Measurements from ENCODE around the gene KIN. TPM values are rescaled to one million over a fixed set of nuclear protein-coding genes. Genes with fewer than 3 reads are reported as not detected.
A peak's percentile ranks its signal among the peaks of the same experiment; 100 is the strongest.

KIN gene
- polyA plus RNA-seq, 1 of the 3 experiments (the other 2 are of a cell fraction): 3.2 TPM

GRCh38 chr10:7795605-7796004 lies 7.8 kb upstream of the KIN start:
- H3F3A ChIP-seq (replicated peaks; ENCODE audit: insufficient read depth): peaks cover 41% of the 10 kb centered on the region
- no peak overlapping the region for H2AFZ ChIP-seq (ENCODE audit: low read depth)
- peaks cover under 1 to 19% of the 10 kb centered on the region in 2 experiments for H3K4me1 ChIP-seq (ENCODE audit: control insufficient read depth in 1 of 2, insufficient read depth in 2 of 2, low read depth in 1 of 2, low read length in 1 of 2)
- H3K36me3 ChIP-seq (replicated peaks in 1 of 2; ENCODE audit: control insufficient read depth in 1 of 2, insufficient read depth in 2 of 2, low read length in 1 of 2): peaks cover 39 to 47% of the 10 kb centered on the region in 2 experiments
- H3K27ac ChIP-seq (ENCODE audit: low read depth in 2 of 2, low read length in 1 of 2): no peak overlapping the region
- 89% methylated on average over 4 of the region's 4 CpGs for WGBS (ENCODE audit: low lambda C conversion rate)
- H4K20me1 ChIP-seq (ENCODE audit: insufficient read depth): peaks cover 47% of the 10 kb centered on the region
- CTCF ChIA-PET: interaction anchor here (0.6 kb wide), 2 partner anchors 17 to 18 kb away, joined by 3 read pairs; no protein-coding TSS in a partner anchor
- DNase-seq: peak; percentile 20
- no peak overlapping the region for H3K4me2 ChIP-seq
- H3K9ac ChIP-seq: no peak overlapping the region
- no peak overlapping the region for H3K4me3 ChIP-seq (ENCODE audit: low read depth in 2 of 2, low read length in 1 of 2)
- H3K79me2 ChIP-seq (ENCODE audit: insufficient read depth): peaks cover 85% of the 10 kb centered on the region
- no peaks in the 10 kb centered on the region for H3K9me2 ChIP-seq
- TF ChIP-seq NRF1 (IDR thresholded peaks at IDR 0.05; ENCODE audit: low read depth, low read length) (no peak), IRF3 (IDR thresholded peaks at IDR 0.05; ENCODE audit: low read depth, low read length) (no peak)
- TF ChIP-seq, protein P1, sequence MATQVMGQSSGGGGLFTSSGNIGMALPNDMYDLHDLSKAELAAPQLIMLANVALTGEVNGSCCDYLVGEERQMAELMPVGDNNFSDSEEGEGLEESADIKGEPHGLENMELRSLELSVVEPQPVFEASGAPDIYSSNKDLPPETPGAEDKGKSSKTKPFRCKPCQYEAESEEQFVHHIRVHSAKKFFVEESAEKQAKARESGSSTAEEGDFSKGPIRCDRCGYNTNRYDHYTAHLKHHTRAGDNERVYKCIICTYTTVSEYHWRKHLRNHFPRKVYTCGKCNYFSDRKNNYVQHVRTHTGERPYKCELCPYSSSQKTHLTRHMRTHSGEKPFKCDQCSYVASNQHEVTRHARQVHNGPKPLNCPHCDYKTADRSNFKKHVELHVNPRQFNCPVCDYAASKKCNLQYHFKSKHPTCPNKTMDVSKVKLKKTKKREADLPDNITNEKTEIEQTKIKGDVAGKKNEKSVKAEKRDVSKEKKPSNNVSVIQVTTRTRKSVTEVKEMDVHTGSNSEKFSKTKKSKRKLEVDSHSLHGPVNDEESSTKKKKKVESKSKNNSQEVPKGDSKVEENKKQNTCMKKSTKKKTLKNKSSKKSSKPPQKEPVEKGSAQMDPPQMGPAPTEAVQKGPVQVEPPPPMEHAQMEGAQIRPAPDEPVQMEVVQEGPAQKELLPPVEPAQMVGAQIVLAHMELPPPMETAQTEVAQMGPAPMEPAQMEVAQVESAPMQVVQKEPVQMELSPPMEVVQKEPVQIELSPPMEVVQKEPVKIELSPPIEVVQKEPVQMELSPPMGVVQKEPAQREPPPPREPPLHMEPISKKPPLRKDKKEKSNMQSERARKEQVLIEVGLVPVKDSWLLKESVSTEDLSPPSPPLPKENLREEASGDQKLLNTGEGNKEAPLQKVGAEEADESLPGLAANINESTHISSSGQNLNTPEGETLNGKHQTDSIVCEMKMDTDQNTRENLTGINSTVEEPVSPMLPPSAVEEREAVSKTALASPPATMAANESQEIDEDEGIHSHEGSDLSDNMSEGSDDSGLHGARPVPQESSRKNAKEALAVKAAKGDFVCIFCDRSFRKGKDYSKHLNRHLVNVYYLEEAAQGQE (IDR thresholded peaks at IDR 0.05; ENCODE audit: low read depth, low read length): no peak
- POLR2A ChIA-PET: no interaction called here
- no peaks in the 10 kb centered on the region for H3K9me3 ChIP-seq
- H3K27me3 ChIP-seq (ENCODE audit: insufficient read depth): no peaks in the 10 kb centered on the region

- peaks cover 41% of the 10 kb centered on the region for H3F3A ChIP-seq (replicated peaks; ENCODE audit: insufficient read depth)
- no peaks in the 10 kb centered on the region for H3K9me3 ChIP-seq
- DNase-seq: no peak
- H3K79me2 ChIP-seq (ENCODE audit: insufficient read depth): peaks cover 90% of the 10 kb centered on the region
- ChIA-PET POLR2A (no interaction called here), CTCF (no interaction called here)
- H3K4me3 ChIP-seq (ENCODE audit: low read depth in 2 of 2, low read length in 1 of 2): no peak overlapping the region
- H3K4me1 ChIP-seq (ENCODE audit: control insufficient read depth in 1 of 2, insufficient read depth in 2 of 2, low read depth in 1 of 2, low read length in 1 of 2): peaks cover 9 to 25% of the 10 kb centered on the region in 2 experiments
- 89% methylated on average over 4 of the region's 4 CpGs for WGBS (ENCODE audit: low lambda C conversion rate)
- no peak overlapping the region for H3K4me2 ChIP-seq
- H3K9me2 ChIP-seq: no peaks in the 10 kb centered on the region
- peaks cover 59% of the 10 kb centered on the region for H4K20me1 ChIP-seq (ENCODE audit: insufficient read depth)
- H2AFZ ChIP-seq (ENCODE audit: low read depth): no peak overlapping the region
- peaks cover 35 to 39% of the 10 kb centered on the region in 2 experiments for H3K36me3 ChIP-seq (replicated peaks in 1 of 2; ENCODE audit: control insufficient read depth in 1 of 2, insufficient read depth in 2 of 2, low read length in 1 of 2)
- no peak overlapping the region for H3K9ac ChIP-seq
- no peak overlapping the region; a peak in 1 of 4 replicates for H3K27ac ChIP-seq (ENCODE audit: low read depth in 2 of 2, low read length in 1 of 2)
- H3K27me3 ChIP-seq (ENCODE audit: insufficient read depth): no peaks in the 10 kb centered on the region
- TF ChIP-seq FOSL2 (IDR thresholded peaks at IDR 0.05; ENCODE audit: borderline replicate concordance, low read depth) (no peak), GABPA (IDR thresholded peaks at IDR 0.05; ENCODE audit: low read depth) (no peak), MXI1 (IDR thresholded peaks at IDR 0.05; ENCODE audit: low read depth, low read length) (no peak), RFX5 (IDR thresholded peaks at IDR 0.05; ENCODE audit: low read length) (no peak), CHD2 (IDR thresholded peaks at IDR 0.05; ENCODE audit: low read length, partially characterized antibody) (no peak), TAF1 (IDR thresholded peaks at IDR 0.05; ENCODE audit: borderline replicate concordance, low read depth, low read length) (no peak), GATA2 (CRISPR knock-in tag; IDR thresholded peaks at IDR 0.05) (no peak), TCF12 (IDR thresholded peaks at IDR 0.05) (no peak), USF1 (IDR thresholded peaks at IDR 0.05; ENCODE audit: borderline replicate concordance, low read depth) (no peak), JUND (IDR thresholded peaks at IDR 0.05) (no peak), RCOR1 (IDR thresholded peaks at IDR 0.05; ENCODE audit: low read length) (no peak), CTCF (IDR thresholded peaks at IDR 0.05) (no peak)
- TF ChIP-seq, protein P2, sequence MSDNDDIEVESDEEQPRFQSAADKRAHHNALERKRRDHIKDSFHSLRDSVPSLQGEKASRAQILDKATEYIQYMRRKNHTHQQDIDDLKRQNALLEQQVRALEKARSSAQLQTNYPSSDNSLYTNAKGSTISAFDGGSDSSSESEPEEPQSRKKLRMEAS (IDR thresholded peaks at IDR 0.05; ENCODE audit: low read depth): no peak
- TF ChIP-seq, protein P3, sequence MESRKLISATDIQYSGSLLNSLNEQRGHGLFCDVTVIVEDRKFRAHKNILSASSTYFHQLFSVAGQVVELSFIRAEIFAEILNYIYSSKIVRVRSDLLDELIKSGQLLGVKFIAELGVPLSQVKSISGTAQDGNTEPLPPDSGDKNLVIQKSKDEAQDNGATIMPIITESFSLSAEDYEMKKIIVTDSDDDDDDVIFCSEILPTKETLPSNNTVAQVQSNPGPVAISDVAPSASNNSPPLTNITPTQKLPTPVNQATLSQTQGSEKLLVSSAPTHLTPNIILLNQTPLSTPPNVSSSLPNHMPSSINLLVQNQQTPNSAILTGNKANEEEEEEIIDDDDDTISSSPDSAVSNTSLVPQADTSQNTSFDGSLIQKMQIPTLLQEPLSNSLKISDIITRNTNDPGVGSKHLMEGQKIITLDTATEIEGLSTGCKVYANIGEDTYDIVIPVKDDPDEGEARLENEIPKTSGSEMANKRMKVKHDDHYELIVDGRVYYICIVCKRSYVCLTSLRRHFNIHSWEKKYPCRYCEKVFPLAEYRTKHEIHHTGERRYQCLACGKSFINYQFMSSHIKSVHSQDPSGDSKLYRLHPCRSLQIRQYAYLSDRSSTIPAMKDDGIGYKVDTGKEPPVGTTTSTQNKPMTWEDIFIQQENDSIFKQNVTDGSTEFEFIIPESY (IDR thresholded peaks at IDR 0.05; ENCODE audit: borderline replicate concordance, low read depth): no peak
These were observed 6.6 kb upstream of the KIN start for GRCh38 chr10:7794251-7795026.

Measured in SK-N-SH (cell line).